ENCODE measurements around the gene APEH. TPM values are rescaled to one million over a fixed set of nuclear protein-coding genes. Genes with fewer than 3 reads are reported as not detected.
A peak's percentile ranks its signal among the peaks of the same experiment; 100 is the strongest.
"Not testable (repeated sequence)": the region's sequence is repeated elsewhere in the genome, so short reads cannot be mapped to it uniquely, and the experiment has no call there.

Gene APEH
- total RNA-seq, 1 donor from 2014 or later, result 53.3 TPM

GRCh38 chr3:49680493-49681231 lies 6.5 kb downstream of the APEH start:
- H3K27me3 ChIP-seq, result no peaks in the 10 kb centered on the region
- no peak overlapping the region for H3K4me3 ChIP-seq
- no peaks in the 10 kb centered on the region for H3K9me3 ChIP-seq
- intact Hi-C loops (cut with DNase I), result no loop called here
- no peak for DNase-seq (ENCODE audit: extremely low spot score in 2 of 2)
- H3K4me1 ChIP-seq, result peaks cover 3% of the 10 kb centered on the region
- no peak for TF ChIP-seq CTCF (IDR thresholded peaks at IDR 0.05)
- no peak for TF ChIP-seq POLR2AphosphoS5 (IDR thresholded peaks at IDR 0.05; ENCODE audit: insufficient read depth in 1 of 2, low read depth in 1 of 2)
- no peak for TF ChIP-seq POLR2A (IDR thresholded peaks at IDR 0.05)
- peaks cover 0 to 73% of the 10 kb centered on the region in 2 donors for H3K36me3 ChIP-seq
- H3K27ac ChIP-seq, result no peak overlapping the region

- TF ChIP-seq POLR2AphosphoS5 (IDR thresholded peaks at IDR 0.05; ENCODE audit: insufficient read depth in 1 of 2, low read depth in 1 of 2) (no peak), POLR2A (IDR thresholded peaks at IDR 0.05) (no peak), CTCF (IDR thresholded peaks at IDR 0.05) (no peak)
- no peak for DNase-seq (ENCODE audit: extremely low spot score in 2 of 2)
- Histone ChIP-seq H3K36me3 (peaks cover 0 to 68% of the 10 kb centered on the region in 2 donors), H3K27ac (no peak overlapping the region), H3K4me1 (peaks cover 2% of the 10 kb centered on the region), H3K27me3 (no peaks in the 10 kb centered on the region), H3K9me3 (no peaks in the 10 kb centered on the region), H3K4me3 (no peak overlapping the region)
- intact Hi-C loops (cut with DNase I), result no loop called here
Observed at GRCh38 chr3:49681232-49681522, 7.0 kb downstream of the APEH start.

GRCh38 chr3:49681543-49681942 lies 7.4 kb downstream of the APEH start:
- intact Hi-C loops (cut with DNase I), result no loop called here
- H3K27ac ChIP-seq, result no peak overlapping the region
- peaks cover 0 to 64% of the 10 kb centered on the region in 2 donors for H3K36me3 ChIP-seq
- TF ChIP-seq POLR2AphosphoS5 (IDR thresholded peaks at IDR 0.05; ENCODE audit: insufficient read depth in 1 of 2, low read depth in 1 of 2) (no peak), POLR2A (IDR thresholded peaks at IDR 0.05) (no peak), CTCF (IDR thresholded peaks at IDR 0.05) (no peak)
- H3K9me3 ChIP-seq, result no peaks in the 10 kb centered on the region
- H3K4me1 ChIP-seq, result peaks cover 5% of the 10 kb centered on the region
- DNase-seq (ENCODE audit: extremely low spot score in 2 of 2), result no peak
- no peaks in the 10 kb centered on the region for H3K27me3 ChIP-seq
- no peak overlapping the region for H3K4me3 ChIP-seq

- intact Hi-C loops (cut with DNase I), result no loop called here
- Histone ChIP-seq H3K27me3 (no peaks in the 10 kb centered on the region), H3K27ac (no peak overlapping the region), H3K36me3 (peaks cover 0 to 58% of the 10 kb centered on the region in 2 donors), H3K4me3 (no peak overlapping the region), H3K4me1 (peaks cover 16% of the 10 kb centered on the region), H3K9me3 (no peaks in the 10 kb centered on the region)
- no peak for DNase-seq (ENCODE audit: extremely low spot score in 2 of 2)
- TF ChIP-seq CTCF (IDR thresholded peaks at IDR 0.05), result no peak
- TF ChIP-seq POLR2AphosphoS5 (IDR thresholded peaks at IDR 0.05; ENCODE audit: insufficient read depth in 1 of 2, low read depth in 1 of 2), result no peak
- no peak for TF ChIP-seq POLR2A (IDR thresholded peaks at IDR 0.05)
Observed at GRCh38 chr3:49683162-49683561, 9.0 kb downstream of the APEH start.

GRCh38 chr3:49684453-49684852 lies 10.3 kb downstream of the APEH start:
- H3K27ac ChIP-seq; H3K27me3 ChIP-seq; intact Hi-C loops (cut with DNase I); H3K4me3 ChIP-seq; DNase-seq (ENCODE audit: extremely low spot score in 2 of 2); H3K9me3 ChIP-seq: not testable (repeated sequence)
- H3K4me1 ChIP-seq, result peaks cover 26% of the 10 kb centered on the region
- peaks cover 0 to 45% of the 10 kb centered on the region in 2 donors for H3K36me3 ChIP-seq

GRCh38 chr3:49685103-49685502 lies 11.0 kb downstream of the APEH start:
- Histone ChIP-seq H3K4me1 (peaks cover 31% of the 10 kb centered on the region), H3K36me3 (peaks cover 0 to 38% of the 10 kb centered on the region in 2 donors)
- H3K9me3 ChIP-seq; intact Hi-C loops (cut with DNase I); H3K4me3 ChIP-seq; H3K27me3 ChIP-seq; H3K27ac ChIP-seq; DNase-seq (ENCODE audit: extremely low spot score in 2 of 2): not testable (repeated sequence)

GRCh38 chr3:49685846-49686245 lies 11.7 kb downstream of the APEH start:
- DNase-seq (ENCODE audit: extremely low spot score in 2 of 2); H3K27me3 ChIP-seq; H3K27ac ChIP-seq; H3K9me3 ChIP-seq; intact Hi-C loops (cut with DNase I): not testable (repeated sequence)
- peaks cover 0 to 31% of the 10 kb centered on the region in 2 donors for H3K36me3 ChIP-seq
- peak overlapping the region; percentile 37 to 38 for H3K4me3 ChIP-seq
- peaks cover 38% of the 10 kb centered on the region for H3K4me1 ChIP-seq

- H3K9me3 ChIP-seq; H3K27ac ChIP-seq; DNase-seq (ENCODE audit: extremely low spot score in 2 of 2); intact Hi-C loops (cut with DNase I); H3K27me3 ChIP-seq: not testable (repeated sequence)
- Histone ChIP-seq H3K4me1 (peaks cover 43% of the 10 kb centered on the region), H3K4me3 (peak overlapping the region; percentile 37 to 38), H3K36me3 (peaks cover 0 to 26% of the 10 kb centered on the region in 2 donors)
Observed at GRCh38 chr3:49686346-49686745, 12.2 kb downstream of the APEH start.
